SK-N-SH treated with all-trans-retinoic acid at 6 μM for 48 hours (cell line): Measurements from ENCODE around the gene C13orf42.

Experiments used
- ATAC-seq: fragments of 200-7000 bp; cut with Tn5 transposase; 3 replicates; pipeline ENCODE4 v1.9.1; 2020; ENCODE audit warnings: mild to moderate bottlenecking, moderate library complexity
- ARNTL ChIP-seq: fragments of 450-650 bp; formaldehyde crosslinking; IDR thresholded peaks from 2 replicates; pipeline ENCODE4 v1.5.0; 2020; ENCODE audit warnings: low read depth, mild to moderate bottlenecking, moderate library complexity, borderline replicate concordance
- BACH2 ChIP-seq: fragments of 250-450 bp; sonication (Bioruptor Pico); IDR thresholded peaks from 2 replicates; pipeline ENCODE4 v1.9.0; 2021; ENCODE audit warnings: mild to moderate bottlenecking, borderline replicate concordance
- CREB5 ChIP-seq: fragments of 250-450 bp; sonication (Bioruptor Pico); IDR thresholded peaks from 2 replicates; pipeline ENCODE4 v1.5.1; 2020; ENCODE audit warnings: low read depth, mild to moderate bottlenecking, moderate library complexity
- CSDC2 ChIP-seq: fragments of 250-450 bp; sonication (Bioruptor Pico); IDR thresholded peaks from 2 replicates; pipeline ENCODE4 v1.5.0; 2020; ENCODE audit warnings: mild to moderate bottlenecking, moderate library complexity
- ESRRG ChIP-seq: fragments of 250-450 bp; sonication (Bioruptor Pico); IDR thresholded peaks from 2 replicates; pipeline ENCODE4 v1.6.1; 2021; ENCODE audit warnings: mild to moderate bottlenecking
- GLIS3 ChIP-seq: fragments of 250-450 bp; sonication (Bioruptor Pico); IDR thresholded peaks from 2 replicates; pipeline ENCODE4 v1.5.0; 2020; ENCODE audit warnings: mild to moderate bottlenecking, moderate library complexity
- ISL1 ChIP-seq: fragments of 250-450 bp; sonication (Bioruptor Pico); IDR thresholded peaks from 2 replicates; pipeline ENCODE4 v2.1.2; 2022; ENCODE audit warnings: mild to moderate bottlenecking, moderate library complexity
- OSR1 ChIP-seq: fragments of 250-450 bp; sonication (Bioruptor Pico); IDR thresholded peaks from 2 replicates; pipeline ENCODE4 v1.8.0; 2022; ENCODE audit warnings: moderate library complexity, mild to moderate bottlenecking, inconsistent platforms
- PATZ1 ChIP-seq: fragments of 250-450 bp; sonication (Bioruptor Pico); IDR thresholded peaks from 2 replicates; pipeline ENCODE4 v1.8.0; 2020; ENCODE audit warnings: mild to moderate bottlenecking, moderate library complexity, borderline replicate concordance
- POU6F1 ChIP-seq: fragments of 250-450 bp; sonication (Bioruptor Pico); IDR thresholded peaks from 2 replicates; pipeline ENCODE4 v1.8.0; 2021; ENCODE audit warnings: low read depth, mild to moderate bottlenecking, moderate library complexity, borderline replicate concordance
- PPARA ChIP-seq: fragments of 250-450 bp; sonication (Bioruptor Pico); IDR thresholded peaks from 2 replicates; pipeline ENCODE4 v1.5.0; 2020; ENCODE audit warnings: mild to moderate bottlenecking, borderline replicate concordance
- RARB ChIP-seq: fragments of 250-450 bp; sonication (Bioruptor Pico); IDR thresholded peaks from 2 replicates; pipeline ENCODE4 v1.8.0; 2021; ENCODE audit warnings: mild to moderate bottlenecking, moderate library complexity
- SNAI2 ChIP-seq: fragments of 250-450 bp; sonication (Bioruptor Pico); IDR thresholded peaks from 2 replicates; pipeline ENCODE4 v1.5.0; 2020; ENCODE audit warnings: mild to moderate bottlenecking, moderate library complexity
- TCF4 ChIP-seq: fragments of 250-450 bp; sonication (Bioruptor Pico); IDR thresholded peaks from 2 replicates; pipeline ENCODE4 v1.8.0; 2021; ENCODE audit warnings: mild to moderate bottlenecking, moderate library complexity, borderline replicate concordance
- TOX ChIP-seq: fragments of 250-450 bp; sonication (Bioruptor Pico); IDR thresholded peaks from 2 replicates; pipeline ENCODE4 v1.8.0; 2021; ENCODE audit warnings: mild to moderate bottlenecking, moderate library complexity, borderline replicate concordance
- TSHZ2 ChIP-seq: fragments of 250-450 bp; sonication (Bioruptor Pico); IDR thresholded peaks from 2 replicates; pipeline ENCODE4 v1.5.0; 2020; ENCODE audit warnings: mild to moderate bottlenecking, moderate library complexity
- ZFP3 ChIP-seq: fragments of 250-450 bp; sonication (Bioruptor Pico); IDR thresholded peaks from 2 replicates; pipeline ENCODE4 v1.5.0; 2020; ENCODE audit warnings: mild to moderate bottlenecking, moderate library complexity
- ZFP30 ChIP-seq: fragments of 450-650 bp; formaldehyde crosslinking; IDR thresholded peaks from 2 replicates; pipeline ENCODE4 v1.5.0; 2022; ENCODE audit warnings: mild to moderate bottlenecking, moderate library complexity
- ZNF565 ChIP-seq: fragments of 450-650 bp; formaldehyde crosslinking; conservative IDR thresholded peaks from 2 replicates; pipeline ENCODE4 v1.5.0; 2020; ENCODE audit warnings: low read depth, mild to moderate bottlenecking, moderate library complexity
- ZNF70 ChIP-seq: fragments of 450-650 bp; formaldehyde crosslinking; IDR thresholded peaks from 2 replicates; pipeline ENCODE4 v1.5.0; 2020; ENCODE audit warnings: mild to moderate bottlenecking, moderate library complexity
- ZNF8 ChIP-seq: fragments of 450-650 bp; formaldehyde crosslinking; IDR thresholded peaks from 2 replicates; pipeline ENCODE4 v1.5.0; 2020; ENCODE audit warnings: mild to moderate bottlenecking, moderate library complexity

The C13orf42 gene

GRCh38 chr13:51043310-51043709 is 67.8 kb downstream of the C13orf42 start (continued):
- TF ChIP-seq GLIS3 (CRISPR knock-in tag) (no peak), PATZ1 (CRISPR knock-in tag) (no peak), TOX (CRISPR knock-in tag) (no peak), ARNTL (CRISPR knock-in tag) (no peak), ESRRG (CRISPR knock-in tag) (no peak), BACH2 (CRISPR knock-in tag) (no peak), PPARA (CRISPR knock-in tag) (no peak), RARB (no peak), ZNF8 (CRISPR knock-in tag) (no peak), ZFP3 (CRISPR knock-in tag) (no peak)
- TF ChIP-seq, all 23 proteins: peak for 0

- no peak for TF ChIP-seq ZFP3 (CRISPR knock-in tag)
- TF ChIP-seq OSR1 (CRISPR knock-in tag): no peak
- TF ChIP-seq ZNF70 (CRISPR knock-in tag): no peak
- TF ChIP-seq BACH2 (CRISPR knock-in tag): no peak
- TF ChIP-seq CSDC2 (CRISPR knock-in tag): no peak
- ATAC-seq: no peak
Measured at GRCh38 chr13:51041710-51042109, 69.4 kb downstream of the C13orf42 start.

GRCh38 chr13:51041126-51041525 is 69.9 kb downstream of the C13orf42 start:
- TF ChIP-seq TCF4 (CRISPR knock-in tag): no peak
- no peak for ATAC-seq

GRCh38 chr13:51040431-51040830 is 70.6 kb downstream of the C13orf42 start:
- TF ChIP-seq BACH2 (CRISPR knock-in tag) (no peak), RARB (no peak), ESRRG (CRISPR knock-in tag) (no peak), ZNF70 (CRISPR knock-in tag) (no peak), ISL1 (CRISPR knock-in tag) (no peak), PATZ1 (CRISPR knock-in tag) (no peak), TOX (CRISPR knock-in tag) (no peak), CREB5 (CRISPR knock-in tag) (no peak), ZFP30 (no peak), ZNF8 (CRISPR knock-in tag) (no peak), POU6F1 (CRISPR knock-in tag) (no peak), PPARA (CRISPR knock-in tag) (no peak), TCF4 (CRISPR knock-in tag) (no peak), ZNF565 (CRISPR knock-in tag) (no peak), TSHZ2 (CRISPR knock-in tag) (no peak), SNAI2 (CRISPR knock-in tag) (no peak), ZFP3 (CRISPR knock-in tag) (no peak), ARNTL (CRISPR knock-in tag) (no peak)
- no peak for ATAC-seq
